ENCODE data around the gene CFAP57.

DNA sequence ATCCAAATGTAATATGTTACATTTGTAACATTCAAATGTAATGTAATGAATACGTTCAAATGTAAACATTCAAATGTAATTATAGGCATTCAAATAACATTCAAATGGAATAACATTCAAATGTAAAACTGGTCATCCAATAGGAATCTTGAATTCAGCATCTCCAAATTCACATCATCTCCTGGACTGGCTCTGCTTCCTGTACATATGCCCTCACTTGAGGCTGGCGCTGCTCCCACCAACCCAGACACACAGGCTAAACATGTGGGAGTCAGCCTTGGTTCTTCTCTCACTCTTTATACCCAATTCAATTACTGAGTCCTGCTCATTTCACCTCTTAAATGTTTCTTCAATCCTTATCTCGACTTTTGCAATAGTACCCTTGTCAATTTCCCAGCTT, 7.0 kb upstream of the CFAP57 start:
- TF ChIP-seq, protein P1, sequence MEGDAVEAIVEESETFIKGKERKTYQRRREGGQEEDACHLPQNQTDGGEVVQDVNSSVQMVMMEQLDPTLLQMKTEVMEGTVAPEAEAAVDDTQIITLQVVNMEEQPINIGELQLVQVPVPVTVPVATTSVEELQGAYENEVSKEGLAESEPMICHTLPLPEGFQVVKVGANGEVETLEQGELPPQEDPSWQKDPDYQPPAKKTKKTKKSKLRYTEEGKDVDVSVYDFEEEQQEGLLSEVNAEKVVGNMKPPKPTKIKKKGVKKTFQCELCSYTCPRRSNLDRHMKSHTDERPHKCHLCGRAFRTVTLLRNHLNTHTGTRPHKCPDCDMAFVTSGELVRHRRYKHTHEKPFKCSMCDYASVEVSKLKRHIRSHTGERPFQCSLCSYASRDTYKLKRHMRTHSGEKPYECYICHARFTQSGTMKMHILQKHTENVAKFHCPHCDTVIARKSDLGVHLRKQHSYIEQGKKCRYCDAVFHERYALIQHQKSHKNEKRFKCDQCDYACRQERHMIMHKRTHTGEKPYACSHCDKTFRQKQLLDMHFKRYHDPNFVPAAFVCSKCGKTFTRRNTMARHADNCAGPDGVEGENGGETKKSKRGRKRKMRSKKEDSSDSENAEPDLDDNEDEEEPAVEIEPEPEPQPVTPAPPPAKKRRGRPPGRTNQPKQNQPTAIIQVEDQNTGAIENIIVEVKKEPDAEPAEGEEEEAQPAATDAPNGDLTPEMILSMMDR (IDR thresholded peaks at IDR 0.05; ENCODE audit: control extremely low read depth in 1 of 3, insufficient read depth in 1 of 3, low read depth in 1 of 3, low read length in 3 of 3), result no peak
- TF ChIP-seq POLR2A (IDR thresholded peaks at IDR 0.05; ENCODE audit: control extremely low read depth in 1 of 2, low read depth in 2 of 2, low read length in 2 of 2), result no peak

Data from H1 (cell line).